CD4-positive, alpha-beta T cell treated with Interferon gamma for 1 hour (primary cell): ENCODE measurements around the gene MARCHF10.
"Not testable (repeated sequence)": the region's sequence is repeated elsewhere in the genome, so short reads cannot be mapped to it uniquely, and the experiment has no call there.

ENCODE experiments used
- DNase-seq: peaks from one replicate; pipeline ENCODE4 v3.0.0-alpha.2; 2020

The MARCHF10 gene

GRCh38 chr17:62807812-62808575 lies at the start of gene MARCHF10:
TSS of gene MARCHF10 (minus strand) at chr17:62808314. CDS start at chr17:62801735, 6,579 bp downstream.
- DNase-seq: peak; percentile 23

GRCh38 chr17:62857526-62857925 lies 49.4 kb upstream of the MARCHF10 start:
- DNase-seq: no peak

GRCh38 chr17:62856594-62856993 lies 48.5 kb upstream of the MARCHF10 start:
- no peak for DNase-seq

GRCh38 chr17:62855156-62855555 lies 47.0 kb upstream of the MARCHF10 start:
- DNase-seq: no peak

GRCh38 chr17:62854098-62854680 lies 46.1 kb upstream of the MARCHF10 start:
- no peak for DNase-seq

GRCh38 chr17:62852195-62852594 lies 44.1 kb upstream of the MARCHF10 start:
- DNase-seq: no peak

GRCh38 chr17:62849591-62850415 lies 41.7 kb upstream of the MARCHF10 start:
- DNase-seq: not testable (repeated sequence)

- no peak for DNase-seq
These were observed 40.2 kb upstream of the MARCHF10 start for GRCh38 chr17:62848334-62848733.

- no peak for DNase-seq
These were observed 39.3 kb upstream of the MARCHF10 start for GRCh38 chr17:62847426-62847825.

GRCh38 chr17:62840871-62841270 lies 32.8 kb upstream of the MARCHF10 start:
- no peak for DNase-seq

- not testable (repeated sequence) for DNase-seq
These were observed 25.7 kb upstream of the MARCHF10 start for GRCh38 chr17:62833816-62834215.

GRCh38 chr17:62832405-62832804 lies 24.3 kb upstream of the MARCHF10 start:
- DNase-seq: no peak

- not testable (repeated sequence) for DNase-seq
These were observed 23.0 kb upstream of the MARCHF10 start for GRCh38 chr17:62831066-62831465.

- DNase-seq: no peak
These were observed 19.8 kb upstream of the MARCHF10 start for GRCh38 chr17:62827746-62828485.

- no peak for DNase-seq
These were observed 18.8 kb upstream of the MARCHF10 start for GRCh38 chr17:62826956-62827355.

- DNase-seq: no peak
These were observed 17.1 kb upstream of the MARCHF10 start for GRCh38 chr17:62825182-62825581.

- no peak for DNase-seq
These were observed 16.4 kb upstream of the MARCHF10 start for GRCh38 chr17:62824290-62825131.

- no peak for DNase-seq
These were observed 15.2 kb upstream of the MARCHF10 start for GRCh38 chr17:62823111-62823893.

GRCh38 chr17:62822080-62822904 lies 14.2 kb upstream of the MARCHF10 start:
- no peak for DNase-seq
